GM19351 (cell line): ENCODE data around the gene AKNAD1.

ENCODE experiments used
- ATAC-seq: cut with Tn5 transposase; IDR thresholded peaks from one replicate; pipeline ENCODE4 v1.9.1; 2021; ENCODE audit warnings: mild to moderate bottlenecking, moderate library complexity; ENCODE audit not compliant: unreplicated experiment

AKNAD1 gene

DNA sequence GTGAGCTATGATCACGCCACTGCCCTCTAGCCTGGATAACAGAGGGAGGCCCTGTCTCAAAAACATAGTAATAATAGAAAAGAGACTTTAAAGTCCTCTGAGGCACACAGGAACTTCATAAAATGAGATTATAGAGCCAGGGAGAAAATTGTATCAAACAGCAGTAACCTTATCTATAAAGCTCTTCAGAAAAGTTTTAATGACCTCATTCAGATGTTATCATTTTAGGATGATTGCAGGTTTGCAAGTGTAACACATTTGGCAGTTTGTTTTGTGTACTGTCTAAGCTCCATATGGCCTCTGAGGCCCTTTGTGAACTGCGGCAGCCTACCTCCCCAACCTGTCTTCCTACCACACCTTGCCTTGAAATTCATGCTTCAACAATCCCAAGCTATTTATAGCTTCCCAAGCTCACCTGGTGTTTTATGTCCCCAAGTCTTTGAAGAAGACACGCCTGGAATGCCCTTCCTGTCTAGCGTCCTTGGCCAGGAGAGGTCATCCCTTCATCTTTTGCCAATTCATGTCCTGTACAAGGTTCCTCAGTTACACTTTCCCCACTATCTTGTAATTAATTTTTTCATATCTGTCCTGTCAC lies 8.5 kb upstream of the AKNAD1 start:
- ATAC-seq = no peak

- ATAC-seq = no peak
Measured at GRCh38 chr1:108863984-108864383, 7.1 kb upstream of the AKNAD1 start.

GRCh38 chr1:108862698-108863477 lies 6.0 kb upstream of the AKNAD1 start:
- ATAC-seq = no peak

GRCh38 chr1:108862017-108862610 lies 5.2 kb upstream of the AKNAD1 start:
- no peak for ATAC-seq

GRCh38 chr1:108861566-108861965 lies 4.7 kb upstream of the AKNAD1 start:
- ATAC-seq = no peak

- ATAC-seq = no peak
Measured at GRCh38 chr1:108860190-108860907, 3.5 kb upstream of the AKNAD1 start.

GRCh38 chr1:108858230-108858950 lies 1.5 kb upstream of the AKNAD1 start:
- no peak for ATAC-seq

GRCh38 chr1:108854221-108855019 lies 2.5 kb downstream of the AKNAD1 start:
- no peak for ATAC-seq

GRCh38 chr1:108852221-108852975 lies 4.5 kb downstream of the AKNAD1 start:
- ATAC-seq = no peak

DNA sequence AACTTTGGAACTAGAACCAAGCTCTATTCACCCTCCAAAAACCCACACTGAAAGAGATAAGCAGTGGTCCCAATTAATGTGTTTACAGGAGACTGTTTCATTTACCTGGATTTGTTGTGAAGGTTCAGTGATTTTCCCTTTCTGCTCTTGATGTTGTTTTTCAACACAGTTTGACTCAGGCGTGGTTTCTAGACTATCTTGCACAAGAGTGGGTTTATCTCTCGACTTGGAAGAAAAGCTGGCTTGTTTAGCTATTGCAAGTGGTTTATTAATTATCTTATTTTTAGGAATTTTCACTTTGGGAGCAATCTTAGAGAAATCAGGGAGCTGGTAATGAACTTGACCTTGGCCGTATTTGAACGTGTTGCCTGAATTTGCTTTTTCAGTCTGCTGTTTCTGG lies 5.3 kb downstream of the AKNAD1 start:
- ATAC-seq = no peak

DNA sequence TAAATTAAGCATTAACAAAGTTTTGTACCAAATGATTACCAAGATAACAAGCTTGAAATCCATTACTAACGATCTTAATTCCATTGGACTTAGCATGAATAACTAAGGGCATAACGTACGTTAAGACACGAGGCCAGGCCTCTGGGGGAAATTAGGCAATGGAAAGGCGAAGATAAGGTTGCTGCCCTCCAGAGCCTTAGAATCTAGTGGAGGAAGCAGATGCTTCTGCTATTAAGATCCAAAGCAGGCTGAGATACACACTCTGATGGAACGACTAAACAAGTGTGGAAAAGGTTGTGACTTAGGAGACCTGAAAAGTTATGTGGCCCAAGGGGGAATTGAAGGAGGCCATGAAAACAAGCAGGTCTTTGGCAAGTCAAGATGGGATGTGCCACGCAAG lies 6.0 kb downstream of the AKNAD1 start:
- no peak for ATAC-seq

DNA sequence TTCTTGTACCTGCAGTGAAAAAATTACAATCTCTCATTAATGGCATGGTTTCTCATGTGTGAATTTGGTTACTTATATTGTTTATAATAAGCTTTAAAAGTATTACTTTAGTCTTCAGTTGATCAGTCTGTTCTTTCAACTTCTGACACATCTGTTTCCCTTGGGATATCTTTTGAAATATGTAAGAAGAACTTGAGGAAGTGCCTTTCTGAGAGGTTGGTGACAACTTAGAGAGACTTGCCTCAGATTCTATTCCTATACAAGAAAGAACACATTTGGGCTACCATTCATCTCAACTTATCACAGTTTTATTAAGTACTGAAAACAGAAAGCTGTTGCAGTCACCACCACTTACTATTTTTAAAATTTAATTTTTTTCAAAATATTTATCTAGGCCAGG lies 8.1 kb downstream of the AKNAD1 start:
- no peak for ATAC-seq

DNA sequence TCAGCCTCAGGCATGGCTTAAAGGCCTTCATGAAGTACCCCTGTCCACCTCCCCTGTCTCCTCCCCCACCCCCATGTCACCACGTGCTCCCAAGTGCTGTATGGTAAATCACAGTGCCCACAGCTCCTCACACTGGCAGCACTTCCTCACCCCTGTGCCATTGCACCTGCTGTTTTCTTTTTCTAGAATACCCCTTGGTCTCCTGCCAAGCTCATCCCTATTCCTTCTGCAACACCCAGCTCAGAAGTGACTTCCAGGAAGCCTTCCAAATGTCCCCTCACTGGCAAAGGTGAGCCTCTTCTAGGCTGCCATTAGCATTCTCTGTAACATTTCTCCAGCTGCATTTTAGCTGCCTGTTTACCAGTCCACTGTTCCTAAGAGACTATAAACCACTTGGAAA lies 9.4 kb downstream of the AKNAD1 start:
- no peak for ATAC-seq

DNA sequence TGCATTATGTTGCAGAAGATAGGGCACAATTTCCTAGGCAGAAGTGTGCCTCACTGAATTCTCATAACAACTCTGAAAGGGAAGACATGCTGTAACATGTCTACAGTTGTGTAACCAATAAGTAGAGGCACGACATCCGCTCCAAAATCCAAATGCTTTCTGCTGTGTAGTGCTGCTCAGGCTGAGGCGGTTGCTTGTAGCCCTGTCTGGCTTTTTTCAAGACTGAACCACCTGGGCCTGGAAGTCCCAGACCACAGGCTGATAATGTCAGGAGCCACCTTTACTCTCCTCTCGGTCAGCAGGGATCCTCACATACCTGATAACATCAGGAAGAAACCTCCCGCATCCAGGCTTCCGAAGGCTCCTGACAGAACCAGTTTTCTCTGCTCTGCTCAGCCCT lies 10.9 kb downstream of the AKNAD1 start:
- ATAC-seq = no peak

DNA sequence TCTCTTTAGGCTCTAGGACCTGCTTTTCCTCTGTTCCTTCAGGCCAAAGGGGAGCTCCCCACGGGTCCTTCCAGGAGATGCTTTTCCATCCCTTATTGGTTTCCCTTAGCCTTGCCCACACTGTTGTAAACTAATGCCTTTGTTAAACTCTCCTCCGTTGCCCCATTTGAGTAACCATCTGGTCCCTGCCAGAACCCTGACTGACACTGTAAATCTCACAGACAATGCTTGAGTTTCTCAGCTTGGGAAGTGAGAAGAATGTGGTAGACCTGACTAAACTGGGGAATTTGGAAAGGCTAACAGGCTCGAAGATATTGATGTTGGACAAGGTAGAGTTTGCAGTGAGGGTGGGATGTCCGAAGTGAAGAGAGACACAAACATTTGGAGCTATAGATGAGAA lies 11.4 kb downstream of the AKNAD1 start:
- ATAC-seq = no peak

GRCh38 chr1:108843390-108844137 lies 13.3 kb downstream of the AKNAD1 start:
- ATAC-seq = no peak

DNA sequence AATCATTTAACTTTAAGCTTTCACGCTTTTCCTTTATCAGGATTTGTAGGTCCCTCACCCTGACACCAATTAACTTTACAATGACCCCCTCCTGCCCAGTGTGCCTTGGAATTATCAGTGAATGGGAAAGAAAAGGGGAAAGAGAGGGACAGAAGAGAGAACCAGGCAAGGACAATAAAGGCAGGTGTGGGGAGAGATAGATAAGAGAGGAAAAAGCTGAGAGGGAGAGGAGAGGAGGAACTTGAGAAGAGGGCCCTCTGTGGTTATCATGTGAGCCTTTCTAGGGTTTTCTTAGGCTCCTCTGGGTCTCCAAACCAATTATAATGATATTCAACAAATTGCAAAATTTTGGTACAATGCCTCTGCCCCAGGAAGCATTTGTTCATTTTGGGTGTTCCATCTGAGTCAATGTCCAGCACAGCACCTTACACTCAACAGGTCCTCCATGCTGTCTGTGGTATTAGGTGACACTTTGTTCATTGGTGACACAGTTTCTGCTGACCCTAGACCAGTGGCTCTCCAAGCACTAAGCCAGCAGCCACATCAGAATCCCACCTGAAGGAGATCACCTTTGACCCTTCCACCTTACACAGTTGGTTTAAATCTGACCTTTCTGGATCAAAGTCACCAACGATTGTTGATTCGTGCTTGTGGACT lies 14.2 kb downstream of the AKNAD1 start:
- ATAC-seq = no peak

DNA sequence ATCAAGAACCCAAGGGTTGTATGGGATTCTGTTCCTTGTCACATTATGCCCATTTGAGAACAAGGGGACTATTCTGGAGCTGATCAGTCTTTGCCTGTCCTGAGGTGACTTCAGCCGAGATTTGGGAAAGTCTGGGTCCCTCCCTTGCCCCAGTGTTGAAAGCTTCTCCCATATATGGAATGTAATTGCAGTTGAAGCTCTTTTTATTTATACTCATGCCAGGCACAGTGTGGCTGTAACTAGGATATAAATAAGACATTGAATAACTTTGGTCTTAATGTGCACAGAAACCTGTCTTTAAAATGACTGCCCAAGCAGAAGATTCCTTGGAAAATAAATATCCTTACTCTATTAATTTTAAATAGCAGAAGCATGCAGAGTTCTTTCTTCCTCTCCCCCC lies 15.2 kb downstream of the AKNAD1 start:
- ATAC-seq = no peak
